ENCODE data around the gene SYPL2.

SYPL2 gene

GRCh38 chr1:109493805-109494539 is 27.6 kb downstream of the SYPL2 start, which contains the start of gene CYB561D1:
Gene CYB561D1, plus strand, starts transcription at chr1:109494094. Its CDS starts 46 bp downstream, at chr1:109494140.
- peak; percentile 83 for DNase-seq

GRCh38 chr1:109495738-109496137 is 29.4 kb downstream of the SYPL2 start:
- no peak for DNase-seq

DNA sequence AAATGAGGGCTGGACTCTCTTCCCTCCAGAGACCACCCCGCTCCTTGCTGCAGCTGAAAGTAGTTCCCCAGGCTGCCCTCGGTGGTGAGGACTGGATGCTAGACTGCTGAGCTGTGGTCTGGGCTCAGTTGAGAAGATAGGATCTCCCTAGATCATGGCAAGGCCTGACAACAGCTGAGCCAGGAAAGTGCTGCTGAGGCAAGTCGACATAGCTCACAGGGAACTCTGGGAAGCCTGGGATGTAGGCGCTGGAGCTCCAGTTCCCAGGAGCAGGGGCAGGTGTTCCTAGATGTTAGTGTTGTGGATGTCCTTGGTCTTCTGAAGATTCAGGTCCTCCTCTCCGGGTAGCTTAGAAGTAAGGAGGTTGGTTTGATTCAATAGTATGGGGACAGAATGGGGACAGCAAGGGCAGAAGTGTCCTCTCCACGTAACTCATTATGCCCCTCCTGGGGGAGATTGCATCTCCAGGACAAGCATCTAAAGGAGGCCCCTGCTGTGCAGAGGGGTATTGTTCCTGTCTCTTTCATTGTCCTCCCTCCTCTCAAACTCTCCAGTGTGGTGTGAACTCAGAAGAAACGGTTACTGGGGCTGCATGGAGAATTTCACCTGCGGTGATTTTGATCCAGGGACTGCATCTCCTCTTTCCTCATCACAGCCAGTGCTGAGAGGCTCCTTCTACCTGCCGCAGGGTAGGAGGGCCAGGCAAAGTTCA is 31.3 kb downstream of the SYPL2 start:
- no peak for DNase-seq

DNA sequence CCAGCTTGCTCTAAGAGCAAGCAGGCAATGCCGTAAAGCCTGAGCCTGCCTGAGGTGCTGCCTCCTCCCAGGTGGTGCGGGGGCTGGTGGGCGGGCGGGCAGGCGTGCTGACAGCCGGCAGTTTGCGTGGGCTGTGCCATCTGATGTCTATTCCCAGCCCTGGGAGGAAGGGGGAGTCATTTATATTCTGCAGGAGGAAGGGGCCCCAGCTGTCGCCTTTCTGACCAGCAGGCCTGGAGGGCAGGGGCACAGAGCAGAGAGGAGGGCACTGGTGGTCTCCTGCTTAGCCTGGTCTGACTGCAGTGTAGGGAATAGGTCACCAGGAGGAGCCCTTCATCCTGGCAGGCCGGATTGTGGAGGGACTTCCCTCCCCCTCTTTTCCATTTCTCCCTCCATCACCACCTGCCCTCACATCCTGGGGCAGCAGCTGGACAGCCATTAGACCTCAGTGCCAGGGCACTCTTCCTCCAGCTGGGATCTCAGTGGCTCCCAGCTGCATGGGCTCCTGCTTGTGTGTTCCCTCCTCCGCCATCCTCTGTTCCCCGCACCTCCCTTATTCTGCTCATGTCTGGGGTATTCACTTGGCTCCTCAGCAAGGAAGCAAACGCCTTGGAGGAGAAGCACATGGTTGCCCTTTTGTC is 31.9 kb downstream of the SYPL2 start:
- no peak for DNase-seq

DNA sequence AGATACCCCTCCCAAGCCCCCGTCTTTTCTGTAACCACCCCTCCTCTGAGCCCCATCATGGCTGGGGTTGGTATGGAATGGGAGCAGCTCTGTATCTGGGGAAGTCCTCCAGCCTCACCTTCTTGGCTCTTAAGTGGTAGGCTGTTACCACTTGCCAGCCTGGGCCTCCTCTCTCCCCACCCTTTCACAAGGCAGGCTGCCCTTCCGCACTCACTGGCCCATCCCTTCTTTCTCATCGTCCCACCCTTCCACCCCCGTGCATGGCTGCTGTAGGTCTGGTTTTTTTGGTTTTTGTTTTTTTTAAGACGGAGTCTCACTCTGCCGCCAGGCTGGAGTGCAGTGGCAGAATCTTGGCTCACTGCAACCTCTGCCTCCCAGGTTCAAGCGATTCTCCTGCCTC is 32.7 kb downstream of the SYPL2 start:
- DNase-seq: no peak

DNA sequence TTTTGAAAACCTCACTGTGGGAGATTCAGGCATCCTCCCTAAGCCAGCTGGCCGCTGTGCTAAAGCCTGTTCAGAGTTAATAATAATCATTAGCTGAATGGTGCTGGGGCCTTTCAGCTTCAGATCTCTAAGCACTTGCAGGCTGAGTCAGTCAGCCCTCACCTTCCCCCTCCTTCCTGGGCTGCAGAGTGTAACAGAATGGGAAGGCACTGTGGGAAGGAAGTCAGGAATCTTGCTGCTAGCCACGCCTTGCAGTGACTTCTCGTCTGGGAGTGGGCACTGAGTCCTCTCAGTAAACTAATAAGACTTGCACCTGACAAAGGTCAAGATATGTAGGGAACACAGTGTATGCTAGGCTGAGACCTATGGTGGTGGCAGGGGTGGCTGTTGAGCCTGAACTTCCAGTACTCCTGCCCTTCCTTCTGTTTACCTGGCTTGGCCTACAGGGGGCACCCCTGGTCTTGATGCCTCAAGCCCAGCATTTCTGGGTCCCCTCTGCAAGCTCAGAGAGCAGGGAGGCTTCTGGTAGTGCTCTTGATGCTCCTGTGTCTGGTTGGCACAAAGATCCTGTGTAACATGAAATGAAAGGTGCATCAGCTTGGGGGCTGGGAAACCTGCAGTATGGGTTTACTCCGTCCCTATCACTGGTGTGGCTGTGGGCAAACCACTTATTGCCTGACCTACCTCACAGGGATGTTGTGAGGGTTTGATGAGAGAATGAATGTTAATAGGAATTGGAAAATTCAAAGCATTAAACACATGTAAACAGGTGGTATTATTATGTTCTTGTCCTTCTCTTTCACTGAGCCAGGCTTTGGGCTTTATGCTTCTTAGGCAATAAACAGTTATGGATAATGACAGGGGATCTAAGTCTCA is 33.6 kb downstream of the SYPL2 start:
- DNase-seq: peak; percentile 37

GRCh38 chr1:109500941-109501381 is 34.6 kb downstream of the SYPL2 start:
- DNase-seq: no peak

GRCh38 chr1:109501644-109502363 is 35.5 kb downstream of the SYPL2 start:
- no peak for DNase-seq

DNA sequence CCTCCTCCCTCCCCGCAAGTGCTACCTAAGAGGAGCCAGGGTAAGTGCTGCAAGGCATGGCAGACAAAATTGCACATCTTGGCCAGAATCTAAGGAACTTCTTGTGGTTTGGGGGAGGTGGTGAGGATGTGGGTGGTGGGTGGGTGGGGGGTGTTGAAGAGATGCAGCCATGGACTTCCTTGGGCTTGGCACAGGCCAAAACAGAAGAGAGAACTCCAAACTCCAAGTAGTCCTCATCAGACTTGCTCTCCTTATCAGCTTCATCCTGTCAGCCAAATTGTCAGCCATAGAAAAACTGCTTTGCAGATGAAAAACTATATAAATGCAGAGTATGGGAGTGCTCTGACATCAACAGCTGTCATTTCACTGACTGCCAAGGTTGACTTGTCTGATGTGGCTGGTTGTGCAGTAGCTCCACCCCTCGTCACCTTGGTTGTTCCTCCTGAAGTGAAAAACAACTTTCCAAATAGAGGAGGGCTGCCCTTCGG is 36.1 kb downstream of the SYPL2 start:
- peak; percentile 32 for DNase-seq

DNA sequence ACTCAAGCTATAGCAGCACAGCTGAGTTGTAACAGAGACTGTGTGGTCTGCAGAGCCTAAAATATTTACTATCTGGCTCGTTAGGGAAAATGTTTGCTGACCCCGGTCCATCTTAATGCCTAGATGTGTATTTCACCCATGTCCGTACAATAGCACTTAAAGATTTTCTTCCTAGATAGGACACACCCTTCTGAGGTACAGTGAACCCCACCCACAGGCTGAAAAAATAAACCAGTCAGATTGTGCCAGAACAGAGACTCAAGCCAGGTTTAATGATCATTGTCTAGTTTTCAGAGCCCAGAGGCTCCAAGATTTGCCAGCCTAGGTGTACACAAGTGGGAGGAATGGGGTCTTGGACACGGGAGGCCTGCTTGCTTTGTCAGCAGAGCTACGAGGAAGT is 37.6 kb downstream of the SYPL2 start:
- no peak for DNase-seq

DNA sequence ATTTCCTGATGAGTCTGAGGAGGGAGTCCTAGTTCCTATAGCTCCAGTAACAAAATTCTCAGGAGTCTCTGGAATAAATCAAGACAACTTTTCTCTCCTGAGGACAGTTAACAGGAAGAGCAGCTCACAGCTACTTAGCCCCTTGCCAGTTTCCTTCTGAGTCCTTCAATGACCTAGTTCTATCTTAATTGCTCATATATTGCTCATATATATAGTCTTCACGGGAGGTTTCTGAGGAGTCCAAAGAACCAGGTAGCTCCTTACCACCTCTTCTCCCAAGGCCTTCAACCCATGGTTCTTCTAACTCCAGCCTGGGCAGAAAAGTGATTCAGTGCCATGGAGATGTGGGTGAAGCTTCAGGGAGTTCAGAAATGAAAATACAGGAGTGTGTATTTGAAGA is 38.6 kb downstream of the SYPL2 start:
- no peak for DNase-seq

DNA sequence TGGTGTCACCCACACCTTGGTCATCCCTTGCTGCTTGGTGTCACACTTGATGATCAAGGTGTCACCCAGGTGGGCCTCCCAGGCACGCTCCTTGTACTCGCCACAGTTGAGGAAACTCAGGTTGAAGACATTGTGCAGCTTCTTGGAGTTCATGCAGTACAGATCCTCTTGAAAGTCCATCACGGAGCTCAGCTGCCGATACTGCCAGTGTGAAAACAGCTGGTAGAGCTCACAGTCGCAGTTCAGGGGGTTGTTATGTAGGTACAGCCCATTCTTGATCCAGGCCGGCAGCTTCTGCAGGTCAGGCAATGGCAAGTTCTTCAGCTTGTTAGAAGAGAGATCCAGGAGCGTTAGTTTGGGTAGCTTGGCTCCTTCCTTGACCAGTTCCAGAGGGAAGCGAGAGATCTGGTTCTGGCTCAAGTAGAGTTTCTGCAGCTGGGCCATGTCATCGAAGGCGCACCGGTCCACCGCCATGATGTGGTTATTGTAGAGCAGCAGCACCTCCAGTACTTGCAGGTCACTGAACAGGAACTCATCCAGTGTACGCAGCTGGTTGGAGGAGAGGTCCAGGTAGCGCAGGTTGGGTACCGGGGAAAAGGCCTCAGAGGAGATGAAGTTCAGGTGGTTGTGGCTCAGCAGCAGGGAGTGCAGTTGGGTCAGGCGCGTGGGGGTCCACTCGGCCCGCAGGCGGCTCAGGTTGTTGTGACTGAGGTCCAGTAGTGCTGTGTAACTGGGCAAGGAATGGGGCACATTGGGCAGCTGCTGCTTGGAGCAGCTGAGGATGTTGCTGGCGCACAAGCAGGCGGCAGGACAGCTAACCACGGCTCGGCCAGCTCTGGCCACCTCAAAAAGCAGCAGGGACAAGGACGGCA is 41.9 kb downstream of the SYPL2 start:
- no peak for DNase-seq

- DNase-seq: no peak
Observed at GRCh38 chr1:109508873-109509175, 42.5 kb downstream of the SYPL2 start.

DNA sequence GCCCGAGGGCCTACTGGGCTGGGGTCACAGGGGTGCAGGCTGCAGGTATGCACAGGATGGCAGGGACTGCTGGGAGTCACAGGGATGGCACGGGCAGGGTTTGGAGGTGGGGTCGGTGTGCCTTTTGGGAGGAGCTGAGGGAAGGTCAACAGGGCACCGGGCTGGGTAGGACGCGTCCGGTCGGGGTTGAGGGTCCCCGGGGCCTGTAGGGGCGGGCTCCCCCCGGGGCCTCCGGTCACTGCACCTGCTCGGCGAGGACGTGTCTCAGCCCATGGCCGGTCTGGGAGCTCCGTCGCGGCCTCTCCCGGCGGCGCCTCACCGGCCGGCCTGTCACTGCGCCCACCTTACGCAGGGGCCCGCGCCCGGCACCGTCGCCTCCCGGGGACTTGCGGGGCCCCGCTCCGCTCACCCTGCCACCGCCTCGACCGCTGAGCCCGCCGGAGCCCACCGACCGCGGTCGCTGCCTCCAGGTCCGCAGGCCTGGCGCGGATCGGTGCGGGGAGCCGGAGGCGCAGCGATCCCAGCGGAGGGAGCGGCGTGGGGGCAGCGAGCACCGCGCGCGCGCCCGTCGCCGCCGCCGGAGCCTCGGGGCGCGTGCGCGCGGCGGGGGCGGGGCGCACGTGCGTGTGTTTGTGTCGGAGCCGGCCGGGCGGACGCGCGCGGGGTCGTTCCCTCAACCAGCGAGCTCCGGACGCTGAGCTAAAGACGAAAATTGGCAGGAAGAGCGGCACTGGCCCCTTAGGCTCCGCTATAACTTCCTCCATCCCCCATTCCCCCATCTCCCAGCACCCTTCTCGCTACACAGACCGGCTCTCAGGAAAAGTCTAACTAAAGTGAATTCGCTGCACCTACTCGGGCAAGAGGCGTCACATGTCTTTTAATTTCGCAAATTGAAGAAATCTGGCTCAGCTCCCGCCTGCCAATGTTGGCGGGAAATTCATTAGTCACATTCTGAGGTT is 43.1 kb downstream of the SYPL2 start, which contains the start of gene AMIGO1:
AMIGO1 (minus strand) TSS at position 552 of the 959 bp plus-strand sequence. CDS start 815 bp downstream, outside the sequence.
- DNase-seq: peak; percentile 44

GRCh38 chr1:109513110-109513710 is 46.9 kb downstream of the SYPL2 start:
- no peak for DNase-seq

DNA sequence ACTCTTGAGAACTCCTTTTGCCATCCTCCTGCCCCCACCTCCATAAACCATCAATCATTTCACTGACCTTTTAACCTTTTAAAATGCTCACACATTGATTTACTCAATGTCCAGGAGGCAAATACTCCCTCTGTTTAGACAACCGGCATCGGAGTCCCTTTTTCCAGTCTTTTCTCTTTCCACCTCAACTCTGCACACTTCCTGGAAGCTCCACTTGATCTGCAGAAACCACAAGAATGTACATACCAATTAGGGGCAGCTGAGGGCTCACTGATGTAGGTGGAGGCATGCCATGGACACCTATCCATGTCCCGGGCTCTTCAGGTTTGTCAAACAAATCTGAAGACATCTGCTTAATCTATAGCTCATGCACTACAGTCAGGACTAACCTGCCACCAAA is 48.5 kb downstream of the SYPL2 start:
- DNase-seq: no peak

DNA sequence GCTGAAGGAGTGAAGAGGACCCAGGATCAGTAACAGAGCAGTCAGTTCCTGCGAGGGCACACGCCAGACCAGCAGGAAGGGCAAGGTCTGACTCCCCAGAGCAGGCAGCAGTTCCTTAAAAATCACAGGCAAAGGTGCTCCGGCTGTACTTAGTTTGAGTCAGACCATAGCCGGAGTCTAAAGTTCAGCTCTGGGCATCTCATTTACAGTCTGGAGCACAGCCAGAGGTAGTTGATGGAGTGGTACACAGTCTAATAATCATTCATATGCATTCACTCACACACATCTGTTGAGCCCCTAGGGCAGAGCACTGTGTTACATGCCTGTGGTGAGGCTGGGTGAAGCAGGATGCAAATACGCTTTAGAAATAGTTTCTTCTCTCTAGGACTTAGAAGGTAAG is 50.5 kb downstream of the SYPL2 start:
- no peak for DNase-seq

DNA sequence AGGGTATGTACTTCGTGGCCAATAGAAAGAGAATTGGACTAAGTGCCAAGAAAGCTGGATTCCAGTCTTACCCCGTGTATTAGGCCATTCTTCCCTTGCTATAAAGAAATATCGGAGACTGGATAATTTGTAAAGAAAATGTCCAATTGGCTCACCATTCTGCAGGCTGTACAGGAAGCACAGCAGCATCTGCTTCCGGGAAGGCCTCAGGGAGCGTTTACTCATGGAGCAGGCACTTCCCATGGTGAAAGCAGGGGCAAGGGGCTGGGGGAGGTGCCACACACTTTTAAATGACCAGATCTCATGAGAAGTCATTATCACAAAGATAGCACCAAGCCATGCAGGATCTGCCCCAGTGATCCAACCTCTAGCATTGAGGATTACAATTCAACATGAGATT is 51.0 kb downstream of the SYPL2 start:
- DNase-seq: no peak
